ENCODE measurements around the gene RBM3. TPM values are rescaled to one million over a fixed set of nuclear protein-coding genes. Genes with fewer than 3 reads are reported as not detected.
"Not testable (repeated sequence)": the region's sequence is repeated elsewhere in the genome, so short reads cannot be mapped to it uniquely, and the experiment has no call there.

RBM3 gene
- 188 TPM for total RNA-seq

DNA sequence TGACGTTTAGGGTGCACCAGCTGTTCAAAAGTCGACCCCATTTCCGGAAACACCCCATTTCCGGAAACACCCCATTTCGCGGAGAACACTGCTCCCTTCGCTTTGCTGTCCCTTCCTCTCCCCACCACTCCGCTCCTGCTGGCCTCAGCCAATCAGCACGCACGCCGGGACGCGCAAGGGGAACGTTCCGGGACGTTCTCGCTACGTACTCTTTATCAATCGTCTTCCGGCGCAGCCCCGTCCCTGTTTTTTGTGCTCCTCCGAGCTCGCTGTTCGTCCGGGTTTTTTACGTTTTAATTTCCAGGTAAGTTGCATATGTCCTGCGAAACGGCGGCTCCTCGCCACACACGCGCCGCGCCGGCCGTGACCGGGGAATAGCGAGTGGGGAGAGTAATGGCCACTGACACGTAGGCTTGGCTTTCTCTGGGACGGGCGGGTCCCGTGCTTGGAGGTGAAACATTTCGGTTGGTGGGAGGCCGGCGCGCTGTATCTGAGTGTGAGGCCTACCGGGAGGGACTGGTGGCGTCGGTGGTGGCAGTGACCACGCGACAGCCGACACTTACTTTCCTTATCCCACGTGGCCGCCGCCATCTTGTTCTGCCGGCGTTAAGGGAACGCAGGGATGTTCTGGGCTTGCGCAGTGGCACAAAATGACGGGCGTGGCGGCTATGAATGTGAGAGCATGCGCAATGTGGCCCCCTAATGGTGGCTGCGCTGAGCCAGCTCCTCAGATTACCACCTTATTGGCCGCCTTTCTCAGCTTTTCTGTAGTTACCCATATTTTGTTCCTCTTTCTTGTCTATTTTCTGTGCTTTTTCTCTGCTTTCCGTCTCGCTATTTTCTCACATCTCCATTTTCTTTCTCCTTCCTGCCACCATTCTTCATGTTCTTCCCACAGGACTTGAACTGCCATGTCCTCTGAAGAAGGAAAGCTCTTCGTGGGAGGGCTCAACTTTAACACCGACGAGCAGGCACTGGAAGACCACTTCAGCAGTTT is at the start of gene RBM3:
RBM3 (plus strand) TSS at position 215 of the 997 bp plus-strand sequence; CDS start at position 912, 697 bp downstream.
- FAIRE-seq (no peak), DNase-seq (ENCODE audit: low spot score in 2 of 2) (peak; percentile 68 to 75)

DNA sequence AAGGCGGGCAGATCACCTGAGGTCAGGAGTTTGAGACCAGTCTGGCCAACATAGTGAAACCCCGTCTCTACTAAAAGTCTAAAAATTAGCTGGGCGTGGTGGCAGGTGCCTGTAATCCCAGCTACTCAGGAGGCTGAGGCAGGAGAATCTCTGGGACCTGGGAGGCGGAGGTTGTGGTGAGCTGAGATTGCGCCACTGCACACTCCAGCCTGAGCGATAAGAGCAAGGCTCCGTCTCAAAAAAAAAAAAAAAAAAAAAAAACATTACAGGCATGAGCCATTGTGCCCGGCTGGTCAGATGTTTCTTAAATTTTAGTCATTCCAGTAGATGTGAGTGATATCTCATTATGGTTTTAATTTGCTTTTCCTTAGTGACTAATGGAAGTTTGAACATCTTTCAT is 48.4 kb upstream of the RBM3 start:
- not testable (repeated sequence) for DNase-seq (ENCODE audit: low spot score in 2 of 2); FAIRE-seq

DNA sequence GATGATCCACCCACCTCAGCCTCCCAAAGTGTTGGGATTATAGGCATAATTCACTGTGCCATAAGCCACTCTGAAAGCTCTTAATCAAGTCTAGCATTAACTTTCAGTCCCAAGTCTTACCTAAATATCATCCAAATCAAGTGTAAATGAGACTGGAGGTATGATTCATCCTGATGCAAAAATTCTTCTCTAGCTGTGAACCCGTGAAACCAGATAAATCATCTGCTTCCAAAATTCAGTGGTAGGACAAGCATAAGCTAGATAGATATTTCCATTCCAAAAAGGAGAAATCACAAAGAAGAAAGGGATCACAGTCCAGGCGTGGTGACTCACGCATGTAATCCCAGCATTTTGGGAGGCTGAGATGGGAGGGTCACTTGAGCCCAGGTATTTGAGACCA is 43.5 kb upstream of the RBM3 start:
- no peak for FAIRE-seq
- DNase-seq (ENCODE audit: low spot score in 2 of 2): no peak

DNA sequence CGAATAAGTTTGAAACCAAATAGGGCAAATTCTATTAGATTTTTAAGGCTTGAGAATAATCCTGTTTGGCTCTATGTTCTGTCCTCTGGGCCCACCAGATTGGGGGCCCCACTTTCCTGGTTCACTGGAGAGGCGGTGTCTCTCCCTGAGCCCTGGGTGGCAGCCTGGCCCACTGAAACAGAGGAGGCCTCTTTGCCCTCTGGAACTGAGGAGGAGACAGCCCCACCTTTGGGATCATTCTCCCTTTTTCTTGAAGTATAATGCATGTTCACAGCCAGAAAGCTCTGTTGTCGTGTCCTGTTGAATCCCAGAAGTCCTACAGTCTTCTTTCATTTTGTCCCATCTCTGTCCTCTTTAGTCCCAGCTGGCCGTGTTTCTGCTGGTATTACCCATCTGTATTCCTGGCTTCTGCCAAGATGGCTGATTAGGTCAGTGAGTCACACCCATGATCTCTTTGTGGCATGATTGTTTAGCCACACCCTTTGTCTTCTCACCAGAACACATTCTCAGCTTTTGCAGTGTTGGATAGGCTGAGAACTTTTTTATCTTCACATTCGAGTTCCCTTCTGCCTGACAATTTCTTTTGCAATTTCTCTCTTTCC is 42.8 kb upstream of the RBM3 start:
- DNase-seq (ENCODE audit: low spot score in 2 of 2) (no peak), FAIRE-seq (no peak)

DNA sequence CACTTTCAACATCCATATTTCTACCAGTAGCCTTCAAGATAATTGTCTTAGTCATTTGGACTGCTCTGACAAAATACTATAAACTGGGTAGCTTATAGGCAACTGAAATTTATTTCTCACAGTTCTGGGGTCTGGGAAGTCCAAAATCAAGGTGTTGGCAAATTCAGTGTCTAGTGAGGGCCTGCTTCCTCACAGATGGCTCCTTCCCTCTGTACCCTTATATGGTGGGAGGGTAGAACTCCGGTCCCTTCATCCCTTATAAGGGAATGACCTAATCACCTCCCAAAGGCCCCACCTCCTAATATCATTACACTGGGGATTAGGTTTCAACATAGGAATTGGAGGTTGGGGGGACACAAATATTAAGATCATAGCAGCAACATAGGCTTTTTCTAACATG is 42.1 kb upstream of the RBM3 start:
- no peak for DNase-seq (ENCODE audit: low spot score in 2 of 2)
- FAIRE-seq: no peak

DNA sequence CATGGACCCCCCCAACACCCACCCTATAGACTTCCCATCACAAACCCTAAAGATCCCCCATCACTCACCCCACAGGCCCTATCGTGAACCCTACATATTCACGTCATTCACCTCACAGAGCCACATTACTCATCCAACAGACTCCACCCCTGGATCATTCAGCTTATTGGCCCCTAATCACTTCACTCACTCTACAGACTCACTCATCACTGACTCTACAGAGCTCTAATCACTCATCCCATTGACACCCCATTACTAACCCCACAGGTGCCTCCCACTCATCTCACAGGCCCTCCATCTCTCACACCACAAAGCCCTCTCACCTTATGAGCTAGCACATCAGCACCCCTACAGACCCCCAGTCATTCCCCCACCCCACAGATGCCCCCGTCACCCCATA is 41.1 kb upstream of the RBM3 start:
- FAIRE-seq (no peak), DNase-seq (ENCODE audit: low spot score in 2 of 2) (no peak)

DNA sequence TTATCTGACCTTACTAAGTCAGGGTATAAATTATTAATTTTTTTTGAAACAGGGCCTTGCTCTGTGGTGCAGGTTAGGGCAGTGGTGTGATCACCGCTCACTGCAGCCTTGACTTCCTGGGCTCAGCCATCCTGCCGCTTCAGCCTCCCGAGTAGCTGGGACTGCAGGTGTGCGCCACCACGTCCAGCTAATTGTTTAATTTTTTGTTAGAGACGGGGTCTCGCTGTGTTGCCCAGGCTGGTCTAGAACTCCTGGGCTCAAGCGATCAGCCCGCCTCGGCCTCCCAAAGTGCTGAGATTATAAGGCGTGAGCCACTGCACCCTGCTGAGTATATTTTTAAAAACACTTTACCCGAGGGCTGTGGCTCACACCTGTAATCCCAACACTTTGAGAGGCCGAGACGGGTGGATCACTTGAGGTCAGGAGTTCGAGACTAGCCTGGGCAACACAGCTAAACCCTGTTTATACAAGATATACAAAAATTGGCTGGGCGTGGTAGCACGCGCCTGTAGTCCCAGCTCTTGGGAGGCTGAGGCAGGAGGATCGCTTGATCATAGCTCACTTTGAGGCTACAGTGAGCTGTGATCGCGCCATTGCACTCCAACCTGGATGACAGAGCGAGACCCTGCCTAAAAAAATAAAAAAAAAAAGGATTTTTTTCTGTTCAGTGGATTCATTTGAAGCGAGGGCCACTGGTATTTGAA is 35.5 kb upstream of the RBM3 start:
- DNase-seq (ENCODE audit: low spot score in 2 of 2) (no peak), FAIRE-seq (no peak)

DNA sequence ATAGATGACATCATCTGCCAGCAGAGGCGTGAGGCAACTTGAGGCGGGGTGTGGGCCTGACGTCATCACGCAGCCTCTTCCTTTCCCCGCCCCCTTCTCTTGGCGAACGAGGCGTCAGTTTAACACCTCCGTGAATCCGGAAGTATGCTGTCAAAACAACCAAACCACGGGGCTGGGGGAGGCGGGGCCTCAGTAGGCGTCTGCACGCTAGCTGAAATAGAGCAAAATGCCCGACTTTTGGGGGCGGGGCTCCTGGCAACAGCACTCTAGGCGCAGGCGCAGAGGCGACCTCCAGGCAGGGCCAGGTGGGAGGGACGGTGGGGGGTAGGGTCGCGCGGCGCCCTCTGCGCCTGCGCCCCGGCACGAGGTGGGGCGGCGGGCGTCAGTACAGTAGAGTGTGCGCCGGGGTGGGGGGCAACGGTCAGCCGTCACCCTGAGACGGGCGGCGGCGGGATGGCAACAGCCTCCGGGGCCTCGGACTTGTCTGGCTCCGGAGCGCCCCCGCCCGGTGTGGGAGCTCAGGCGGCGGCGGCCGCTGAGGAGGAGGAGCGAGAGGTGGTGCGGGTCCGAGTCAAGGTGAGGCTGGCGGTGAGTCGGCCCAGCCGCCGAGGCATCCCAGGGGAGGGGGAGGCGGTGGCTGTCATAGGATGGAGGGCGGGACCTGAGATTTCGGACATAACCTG is 34.8 kb upstream of the RBM3 start, which contains the start of gene TBC1D25:
TBC1D25 (plus strand) TSS at position 370 of the 683 bp plus-strand sequence; CDS start at position 454, 84 bp downstream.
- DNase-seq (ENCODE audit: low spot score in 2 of 2) (peak; percentile 76), FAIRE-seq (no peak)

DNA sequence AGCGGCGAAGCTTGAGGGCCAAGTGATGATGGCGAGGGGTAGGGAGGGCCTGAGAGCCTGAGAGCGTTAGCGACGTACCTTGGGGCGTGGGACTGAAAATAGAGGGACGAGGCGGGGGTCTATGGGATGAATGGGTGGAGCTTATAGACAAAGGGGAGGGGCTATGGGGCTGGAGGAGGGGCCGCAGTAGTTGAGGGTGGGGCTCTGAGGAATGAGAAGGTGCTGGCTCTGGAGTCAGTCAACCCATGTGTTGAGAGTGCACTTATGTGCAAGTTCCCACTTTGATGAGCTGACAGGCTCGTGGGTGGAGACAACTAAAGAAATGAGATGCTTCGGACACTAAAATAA is 34.3 kb upstream of the RBM3 start:
- peak in 1 of 2 donors; percentile 35 for DNase-seq (ENCODE audit: low spot score in 2 of 2)
- no peak for FAIRE-seq

DNA sequence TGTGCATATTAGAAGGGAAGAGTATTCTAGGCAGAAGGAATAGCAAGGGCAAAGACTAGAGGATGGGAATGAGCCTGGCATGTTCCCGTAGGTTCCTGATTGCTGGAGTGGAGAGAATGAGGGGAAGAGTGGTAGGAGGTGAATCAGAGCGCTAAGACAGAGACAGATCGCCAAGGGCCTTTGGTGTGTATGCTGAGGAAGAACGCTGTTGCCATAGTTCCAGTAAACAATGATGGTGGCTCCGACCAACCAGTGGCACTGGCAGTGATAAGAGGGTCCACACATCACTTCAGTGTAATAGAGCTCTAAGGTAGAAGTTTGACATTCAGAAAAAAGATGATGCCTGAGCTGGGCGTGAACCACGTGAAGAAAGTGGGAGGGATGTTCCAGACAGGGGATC is 33.8 kb upstream of the RBM3 start:
- no peak for DNase-seq (ENCODE audit: low spot score in 2 of 2)
- FAIRE-seq: no peak

DNA sequence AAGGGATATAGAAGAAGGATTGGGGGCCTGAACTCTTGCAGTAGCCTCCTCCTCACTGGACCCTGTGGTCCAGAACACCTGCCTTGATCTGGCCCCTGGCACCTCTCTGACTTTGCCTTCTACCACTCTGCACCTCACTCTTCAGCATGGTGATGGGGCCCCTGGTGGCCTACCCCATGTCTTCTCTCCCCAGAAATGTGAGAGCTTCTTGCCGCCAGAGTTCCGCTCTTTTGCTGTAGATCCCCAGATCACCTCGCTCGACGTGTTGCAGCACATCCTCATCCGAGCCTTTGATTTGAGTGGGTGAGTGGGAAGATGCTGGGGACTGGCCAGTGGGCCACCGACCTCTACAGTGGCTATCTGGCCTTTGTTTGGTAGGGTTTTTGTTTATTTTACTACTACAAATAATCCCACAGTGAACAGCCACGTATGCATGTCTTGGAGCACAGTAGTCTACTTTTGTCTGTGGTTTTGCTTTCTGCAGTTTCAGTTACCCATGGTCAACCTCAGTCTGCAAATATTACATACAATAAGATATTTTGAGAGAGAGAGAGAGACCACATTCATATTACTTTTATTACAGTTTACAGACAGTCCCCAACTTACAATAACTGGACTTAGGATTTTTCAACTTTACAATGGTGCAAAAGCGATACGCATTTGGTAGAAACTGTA is 33.0 kb upstream of the RBM3 start:
- DNase-seq (ENCODE audit: low spot score in 2 of 2) (no peak), FAIRE-seq (no peak)

DNA sequence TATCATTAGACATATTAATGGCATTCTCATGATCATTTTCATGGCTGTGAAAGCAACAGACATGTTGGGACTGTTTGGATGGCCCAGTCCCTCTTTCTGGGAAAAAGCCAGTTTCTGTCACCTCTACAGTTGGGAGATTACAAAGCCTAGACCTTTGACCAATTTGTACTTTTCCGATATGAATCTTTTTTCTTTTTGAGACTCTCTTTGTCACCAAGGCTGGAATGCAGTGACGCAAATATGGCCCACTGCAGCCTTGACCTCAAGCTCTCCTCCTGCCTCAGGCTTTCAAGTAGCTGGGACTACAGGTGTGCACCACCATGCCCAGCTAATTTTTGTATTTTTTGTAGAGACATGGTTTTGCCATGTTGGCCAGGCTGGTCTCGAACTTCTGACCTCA is 25.4 kb upstream of the RBM3 start:
- no peak for FAIRE-seq
- DNase-seq (ENCODE audit: low spot score in 2 of 2): no peak

DNA sequence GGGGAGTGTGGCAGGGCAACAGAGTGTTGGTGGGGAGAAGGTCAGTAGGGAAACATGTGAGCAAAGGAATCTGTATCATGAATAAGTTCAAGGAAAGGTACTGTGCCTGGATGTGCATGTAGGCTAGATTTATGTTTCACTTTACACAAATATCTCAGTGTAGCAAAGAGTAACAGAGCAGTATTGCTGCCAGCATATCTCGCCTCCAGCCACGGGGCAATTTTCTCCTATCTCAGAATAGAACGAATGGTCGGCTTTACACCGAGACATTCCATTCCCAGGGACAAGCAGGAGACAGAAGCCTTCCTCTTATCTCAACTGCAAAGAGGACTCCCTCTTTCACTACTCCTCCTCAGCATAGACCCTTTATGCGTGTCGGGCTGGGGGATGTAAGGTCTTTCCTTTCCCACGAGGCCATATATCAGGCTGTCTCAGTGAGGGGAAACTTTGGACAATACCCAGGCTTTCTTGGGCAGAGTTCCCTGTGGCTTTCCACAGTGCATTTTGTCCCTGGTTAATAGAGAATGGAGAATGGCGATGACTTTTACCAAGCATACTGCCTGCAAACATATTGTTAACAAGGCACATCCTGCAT is 18.5 kb upstream of the RBM3 start:
- FAIRE-seq; DNase-seq (ENCODE audit: low spot score in 2 of 2): not testable (repeated sequence)

DNA sequence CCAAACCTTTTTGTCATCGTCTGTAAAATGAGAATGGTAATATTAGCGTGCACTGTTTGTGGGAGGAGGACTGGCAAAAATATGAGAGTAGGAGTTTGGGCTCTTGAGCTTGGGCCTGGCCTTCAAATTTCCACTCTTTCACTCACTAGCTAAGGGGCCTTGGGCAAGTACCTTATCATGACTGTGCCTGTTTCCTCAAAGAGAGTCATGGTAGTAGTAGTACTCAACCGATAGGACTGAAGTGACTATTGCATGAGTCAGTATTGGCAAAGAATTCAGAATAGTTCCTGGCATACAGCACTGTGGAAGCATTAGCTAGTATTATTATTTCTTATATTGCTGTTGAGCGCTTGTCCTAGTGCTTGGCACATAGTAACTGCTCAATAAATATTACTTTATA is 16.0 kb upstream of the RBM3 start:
- FAIRE-seq (no peak), DNase-seq (ENCODE audit: low spot score in 2 of 2) (no peak)

DNA sequence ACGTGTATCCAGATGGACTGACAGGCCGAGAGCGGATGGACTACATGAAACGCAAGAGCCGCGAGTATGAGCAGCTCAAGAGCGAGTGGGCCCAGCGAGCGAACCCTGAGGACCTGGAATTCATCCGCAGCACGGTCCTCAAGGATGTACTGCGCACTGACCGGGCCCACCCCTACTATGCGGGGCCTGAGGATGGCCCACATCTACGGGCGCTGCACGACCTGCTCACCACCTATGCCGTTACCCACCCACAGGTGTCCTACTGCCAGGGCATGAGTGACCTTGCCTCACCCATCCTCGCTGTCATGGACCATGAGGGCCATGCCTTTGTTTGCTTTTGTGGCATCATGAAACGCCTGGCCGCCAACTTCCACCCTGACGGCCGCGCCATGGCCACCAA is 14.6 kb upstream of the RBM3 start:
- FAIRE-seq (no peak), DNase-seq (ENCODE audit: low spot score in 2 of 2) (no peak)

DNA sequence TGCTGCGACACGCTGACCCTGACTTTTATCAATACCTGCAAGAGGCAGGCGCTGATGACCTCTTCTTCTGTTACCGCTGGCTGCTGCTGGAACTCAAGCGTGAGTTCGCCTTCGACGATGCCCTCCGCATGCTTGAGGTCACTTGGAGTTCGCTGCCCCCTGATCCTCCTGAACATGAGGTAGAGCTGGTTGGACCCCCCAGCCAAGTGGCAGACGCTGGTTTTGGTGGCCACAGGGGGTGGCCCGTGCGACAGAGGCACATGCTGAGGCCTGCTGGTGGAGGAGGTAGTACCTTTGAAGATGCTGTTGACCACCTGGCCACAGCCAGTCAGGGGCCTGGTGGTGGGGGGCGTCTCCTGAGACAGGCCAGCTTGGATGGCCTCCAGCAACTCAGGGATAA is 14.2 kb upstream of the RBM3 start:
- DNase-seq (ENCODE audit: low spot score in 2 of 2) (no peak), FAIRE-seq (no peak)

DNA sequence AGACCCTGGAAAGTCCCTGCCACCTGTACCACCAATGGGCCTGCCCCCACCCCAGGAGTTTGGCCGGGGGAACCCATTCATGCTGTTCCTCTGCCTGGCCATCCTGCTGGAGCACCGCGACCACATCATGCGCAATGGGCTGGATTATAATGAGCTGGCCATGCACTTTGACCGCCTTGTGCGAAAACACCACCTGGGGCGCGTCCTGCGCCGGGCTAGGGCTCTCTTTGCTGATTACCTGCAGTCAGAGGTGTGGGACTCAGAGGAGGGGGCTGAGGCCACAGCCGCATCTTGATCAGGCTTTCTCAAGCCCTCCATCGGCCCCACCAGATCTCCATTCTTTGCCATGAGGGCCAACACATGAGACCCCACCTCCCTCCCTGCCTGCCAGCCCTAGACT is 13.6 kb upstream of the RBM3 start:
- DNase-seq (ENCODE audit: low spot score in 2 of 2) (no peak), FAIRE-seq (no peak)

DNA sequence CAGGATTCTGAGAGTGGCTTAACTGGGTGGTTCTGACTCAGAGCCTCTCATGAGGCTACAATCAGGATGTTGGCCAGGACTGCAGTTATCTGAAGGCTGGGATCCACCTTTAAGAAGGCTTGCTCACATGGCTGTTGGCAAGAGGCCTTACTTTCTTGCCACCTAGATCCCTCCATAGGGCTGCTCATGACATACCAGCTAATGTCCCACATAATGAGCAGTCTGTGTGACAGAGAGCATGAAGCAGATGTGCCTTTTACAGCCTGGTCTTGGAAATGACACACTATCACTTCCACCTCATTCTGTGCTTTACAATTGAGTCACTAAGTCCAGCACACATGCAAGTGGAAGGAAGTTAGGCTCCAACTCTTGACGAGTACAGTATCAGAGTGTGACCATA is 4.3 kb upstream of the RBM3 start:
- FAIRE-seq (no peak), DNase-seq (ENCODE audit: low spot score in 2 of 2) (no peak)

DNA sequence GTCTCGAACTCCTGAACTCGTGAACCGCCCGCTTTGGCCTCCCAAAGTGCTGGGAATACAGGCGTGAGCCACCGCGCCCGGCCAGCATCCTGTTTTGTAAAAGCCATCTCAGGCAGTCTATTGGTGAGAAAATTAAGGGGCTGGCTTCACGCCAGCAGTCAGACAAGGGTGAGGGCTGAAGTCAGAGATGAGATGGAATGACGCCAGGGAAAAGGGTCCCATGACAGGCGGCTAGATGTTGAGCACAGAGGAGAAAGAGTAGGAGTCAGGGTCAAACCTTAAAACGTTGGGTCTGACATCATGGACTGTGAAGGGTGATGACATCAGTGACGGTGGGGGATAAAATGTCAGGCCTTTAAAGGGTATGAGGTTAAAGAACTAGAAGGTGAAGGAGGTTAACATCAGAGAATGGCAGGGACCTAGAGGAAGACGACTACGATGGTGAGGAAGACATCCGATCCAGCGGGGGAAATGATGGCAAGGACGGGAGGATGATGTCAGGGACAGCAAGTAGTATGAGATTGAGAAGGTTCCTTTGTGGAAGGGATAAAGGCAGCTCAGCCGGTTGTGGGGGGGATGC is 504 bp upstream of the RBM3 start:
- FAIRE-seq (no peak), DNase-seq (ENCODE audit: low spot score in 2 of 2) (no peak)

Data from frontal cortex (tissue), 4 donors.